ENCODE results near the gene GRIA4. TPM values are rescaled to one million over a fixed set of nuclear protein-coding genes. Genes with fewer than 3 reads are reported as not detected.

Gene GRIA4
- total RNA-seq, 4 donors from 2014 or later: not detected

GRCh38 chr11:105648762-105649161, 38.9 kb downstream of the GRIA4 start:
- DNase-seq (ENCODE audit: low spot score) (no peak), ATAC-seq (ENCODE audit: low FRiP score) (no peak)
- no peak for TF ChIP-seq CTCF (IDR thresholded peaks at IDR 0.05)

GRCh38 chr11:105665281-105665680, 55.4 kb downstream of the GRIA4 start:
- DNase-seq (ENCODE audit: low spot score) (no peak), ATAC-seq (ENCODE audit: low FRiP score) (no peak)
- TF ChIP-seq CTCF (IDR thresholded peaks at IDR 0.05): no peak

- ATAC-seq (ENCODE audit: low FRiP score): no peak
- DNase-seq (ENCODE audit: low spot score): no peak
- TF ChIP-seq CTCF (IDR thresholded peaks at IDR 0.05): no peak
These were observed 57.6 kb downstream of the GRIA4 start for GRCh38 chr11:105667441-105667840.

GRCh38 chr11:105670811-105671210, 60.9 kb downstream of the GRIA4 start:
- no peak for TF ChIP-seq CTCF (IDR thresholded peaks at IDR 0.05)
- ATAC-seq (ENCODE audit: low FRiP score): no peak

GRCh38 chr11:105673089-105673488, 63.2 kb downstream of the GRIA4 start:
- TF ChIP-seq CTCF (IDR thresholded peaks at IDR 0.05): no peak

More at GRCh38 chr11:105670811-105671210, 60.9 kb downstream of the GRIA4 start:
- no peak for DNase-seq (ENCODE audit: low spot score)

GRCh38 chr11:105689631-105690030, 79.8 kb downstream of the GRIA4 start:
- DNase-seq (ENCODE audit: low spot score) (no peak), ATAC-seq (ENCODE audit: low FRiP score) (no peak)
- no peak for TF ChIP-seq CTCF (IDR thresholded peaks at IDR 0.05)

More at GRCh38 chr11:105673089-105673488, 63.2 kb downstream of the GRIA4 start:
- no peak for DNase-seq (ENCODE audit: low spot score)
- no peak for ATAC-seq (ENCODE audit: low FRiP score)

GRCh38 chr11:105690467-105690866, 80.6 kb downstream of the GRIA4 start:
- DNase-seq (ENCODE audit: low spot score) (no peak), ATAC-seq (ENCODE audit: low FRiP score) (no peak)
- TF ChIP-seq CTCF (IDR thresholded peaks at IDR 0.05): no peak
